Kidney epithelial cell (primary cell): ENCODE measurements around the gene TRIM5. TPM values are rescaled to one million over a fixed set of nuclear protein-coding genes. Genes with fewer than 3 reads are reported as not detected.
A peak's percentile ranks its signal among the peaks of the same experiment; 100 is the strongest.

Experiments
- DNase-seq: peaks from one replicate; pipeline ENCODE4 v3.0.0-alpha.2; 2010; ENCODE audit warnings: low read depth
- H3K27me3 ChIP-seq: 2 replicates; pipeline ENCODE4 v1.6.0; 2011; ENCODE audit warnings: low read length; ENCODE audit not compliant: control insufficient read depth, insufficient read depth
- H3K36me3 ChIP-seq: 2 replicates; pipeline ENCODE4 v1.5.1; 2011; ENCODE audit warnings: low read length; ENCODE audit not compliant: control insufficient read depth, insufficient read depth
- H3K4me3 ChIP-seq: 2 replicates; pipeline ENCODE4 v1.5.1; 2011; ENCODE audit warnings: low read depth, mild to moderate bottlenecking, control low read depth, low read length
- CTCF ChIP-seq: IDR thresholded peaks from 2 replicates; pipeline ENCODE4 v1.5.1; 2011; ENCODE audit warnings: mild to moderate bottlenecking, moderate library complexity, low read length, control low read depth, inconsistent platforms; ENCODE audit not compliant: insufficient read depth, poor library complexity, severe bottlenecking
- total RNA-seq: library from RNA; depleted of rRNA; stranded (reverse); fragments of >200 nt; gene quantifications from 2 replicates; pipeline ENCODE4 v1.2.3, GENCODE V29; 2015

TRIM5 gene
- total RNA-seq, 1 donor from 2014 or later = 25.9 TPM

- no peaks in the 10 kb centered on the region for H3K36me3 ChIP-seq
Observed at GRCh38 chr11:5624489-5625279, 60.2 kb downstream of the TRIM5 start, which contains the start of gene TRIM34. TSS of gene TRIM34 (plus strand) at chr11:5625001. CDS start at chr11:5632332, 7,331 bp downstream.

GRCh38 chr11:5622802-5623201 is 62.1 kb downstream of the TRIM5 start:
- no peak for DNase-seq
- H3K27me3 ChIP-seq = no peaks in the 10 kb centered on the region
- TF ChIP-seq CTCF = no peak
- H3K4me3 ChIP-seq = no peak overlapping the region
- no peaks in the 10 kb centered on the region for H3K36me3 ChIP-seq

More at GRCh38 chr11:5624489-5625279, 60.2 kb downstream of the TRIM5 start, which contains the start of gene TRIM34:
- Histone ChIP-seq H3K4me3 (peak within 1 kb of the TSS; percentile 34), H3K27me3 (no peaks in the 10 kb centered on the region)
- DNase-seq = peak; percentile 34
- TF ChIP-seq CTCF = no peak

- no peaks in the 10 kb centered on the region for H3K27me3 ChIP-seq
- TF ChIP-seq CTCF = no peak
- no peak overlapping the region for H3K4me3 ChIP-seq
- H3K36me3 ChIP-seq = no peaks in the 10 kb centered on the region
- no peak for DNase-seq
Observed at GRCh38 chr11:5621580-5621979, 63.3 kb downstream of the TRIM5 start.

- Histone ChIP-seq H3K27me3 (no peaks in the 10 kb centered on the region), H3K4me3 (no peak overlapping the region), H3K36me3 (no peaks in the 10 kb centered on the region)
- DNase-seq = no peak
- no peak for TF ChIP-seq CTCF
Observed at GRCh38 chr11:5620651-5621521, 64.0 kb downstream of the TRIM5 start.

GRCh38 chr11:5618807-5619206 is 66.1 kb downstream of the TRIM5 start:
- TF ChIP-seq CTCF = no peak
- DNase-seq = no peak
- H3K4me3 ChIP-seq = no peak overlapping the region

More at GRCh38 chr11:5618807-5619206, 66.1 kb downstream of the TRIM5 start:
- Histone ChIP-seq H3K27me3 (no peaks in the 10 kb centered on the region), H3K36me3 (no peaks in the 10 kb centered on the region)

Other genes with a start within 250 kb of the TRIM5 start
- not detected in 2 replicates for gene OR51I1, start 243.6 kb downstream of the TRIM5 start, total RNA-seq
- gene OR51I2, start 235.8 kb downstream of the TRIM5 start, total RNA-seq = not detected in 2 replicates
- not detected in 2 replicates for gene OR52D1, start 196.4 kb downstream of the TRIM5 start, total RNA-seq
- not detected in 2 replicates for gene UBQLN3, start 175.1 kb downstream of the TRIM5 start, total RNA-seq
- gene UBQLNL, start 168.4 kb downstream of the TRIM5 start, total RNA-seq = 0.21 TPM in 1 of 2 replicates, not detected in the other
- 0.75 TPM in 1 of 2 replicates, not detected in the other for gene OR52H1, start 136.5 kb downstream of the TRIM5 start, total RNA-seq
- not detected in 2 replicates for gene OR52B6, start 104.2 kb downstream of the TRIM5 start, total RNA-seq
- gene TRIM6, start 88.4 kb downstream of the TRIM5 start, total RNA-seq = 3.4 and 4.9 TPM in 2 replicates
- 4.5 and 4.9 TPM in 2 replicates for gene TRIM34, start 60.1 kb downstream of the TRIM5 start, total RNA-seq
- gene TRIM22, start 4.7 kb upstream of the TRIM5 start, total RNA-seq = 18.0 and 23.4 TPM in 2 replicates
- not detected in 2 replicates for gene OR56B1, start 51.4 kb upstream of the TRIM5 start, total RNA-seq
- not detected in 2 replicates for gene OR52N4, start 69.2 kb upstream of the TRIM5 start, total RNA-seq
- not detected in 2 replicates for gene OR52N5, start 98.3 kb upstream of the TRIM5 start, total RNA-seq
- not detected in 2 replicates for gene OR52N1, start 106.2 kb upstream of the TRIM5 start, total RNA-seq
- not detected in 2 replicates for gene OR52N2, start 123.8 kb upstream of the TRIM5 start, total RNA-seq
- not detected in 2 replicates for gene OR52E6, start 156.8 kb upstream of the TRIM5 start, total RNA-seq
- gene OR52E8, start 172.6 kb upstream of the TRIM5 start, total RNA-seq = not detected in 2 replicates
- not detected in 2 replicates for gene OR52E4, start 195.6 kb upstream of the TRIM5 start, total RNA-seq
- not detected in 2 replicates for gene OR52E5, start 208.1 kb upstream of the TRIM5 start, total RNA-seq